WTC11 (cell line): Measurements from ENCODE around the gene UBASH3B. TPM values are rescaled to one million over a fixed set of nuclear protein-coding genes. Genes with fewer than 3 reads are reported as not detected.

Experiments used
- ATAC-seq: fragments of 200-7000 bp; cut with Tn5 transposase; 2 replicates; pipeline ENCODE4 v1.10.0; 2021; ENCODE audit warnings: mild to moderate bottlenecking, moderate library complexity
- CTCF ChIA-PET: fragments of 300-600 bp; sonication (Branson Sonifier 250); formaldehyde crosslinking; loops from one replicate; lab custom pipeline; 2021; ENCODE audit warnings: antibody characterized with exemption; lab: Charles Lee
- POLR2A ChIA-PET: fragments of 350-600 bp; sonication (Branson Sonifier 250); formaldehyde crosslinking; loops from one replicate; lab custom pipeline; 2021; ENCODE audit warnings: antibody characterized with exemption; lab: Charles Lee
- DNase-seq: peaks from one replicate; pipeline ENCODE4 v3.0.0; 2021; ENCODE audit warnings: low spot score
- H3K27ac Mint-ChIP-seq: 2 replicates; pipeline ENCODE4 v1.8.0; 2021; ENCODE audit warnings: mixed read lengths
- H3K27me3 Mint-ChIP-seq: 2 replicates; pipeline ENCODE4 v1.8.0; 2021; ENCODE audit warnings: low read depth, mild to moderate bottlenecking, moderate library complexity, mixed read lengths
- H3K36me3 Mint-ChIP-seq: 2 replicates; pipeline ENCODE4 v1.8.0; 2021; ENCODE audit warnings: mixed read lengths
- H3K4me1 Mint-ChIP-seq: 2 replicates; pipeline ENCODE4 v1.8.0; 2022; ENCODE audit warnings: mixed read lengths
- H3K4me3 Mint-ChIP-seq: 2 replicates; pipeline ENCODE4 v1.8.0; 2021; ENCODE audit warnings: mild to moderate bottlenecking, moderate library complexity, mixed read lengths
- H3K9me3 Mint-ChIP-seq: 2 replicates; pipeline ENCODE4 v1.8.0; 2021; ENCODE audit warnings: mixed read lengths
- ATF1 ChIP-seq: sonication (generic); formaldehyde crosslinking; IDR thresholded peaks from 2 replicates; pipeline ENCODE4 v1.8.1; 2023; ENCODE audit warnings: mild to moderate bottlenecking, moderate library complexity, missing genetic modification reagents
- CBFB ChIP-seq: sonication (generic); formaldehyde crosslinking; IDR thresholded peaks from 2 replicates; pipeline ENCODE4 v1.8.1; 2022; ENCODE audit warnings: mild to moderate bottlenecking, low read depth, missing genetic modification reagents
- ELF4 ChIP-seq: sonication (generic); formaldehyde crosslinking; IDR thresholded peaks from 2 replicates; pipeline ENCODE4 v1.8.1; 2022; ENCODE audit warnings: low read depth, mild to moderate bottlenecking, moderate library complexity, missing genetic modification reagents
- ETV6 ChIP-seq: sonication (generic); formaldehyde crosslinking; IDR thresholded peaks from 2 replicates; pipeline ENCODE4 v1.8.1; 2022; ENCODE audit warnings: mild to moderate bottlenecking, missing genetic modification reagents
- FOXK1 ChIP-seq: sonication (generic); formaldehyde crosslinking; IDR thresholded peaks from 2 replicates; pipeline ENCODE4 v1.8.0; 2022; ENCODE audit warnings: mild to moderate bottlenecking, moderate library complexity, missing genetic modification reagents
- IRF2 ChIP-seq: sonication (generic); formaldehyde crosslinking; IDR thresholded peaks from 2 replicates; pipeline ENCODE4 v1.8.0; 2022; ENCODE audit warnings: low read depth, missing genetic modification reagents, borderline replicate concordance
- NFE2L1 ChIP-seq: sonication (generic); formaldehyde crosslinking; IDR thresholded peaks from 2 replicates; pipeline ENCODE4 v1.8.1; 2023; ENCODE audit warnings: missing genetic modification reagents
- NR2C2 ChIP-seq: sonication (generic); formaldehyde crosslinking; IDR thresholded peaks from 2 replicates; pipeline ENCODE4 v1.8.0; 2022; ENCODE audit warnings: mild to moderate bottlenecking, missing genetic modification reagents
- NR3C1 ChIP-seq: sonication (generic); formaldehyde crosslinking; conservative IDR thresholded peaks from 2 replicates; pipeline ENCODE4 v1.8.1; 2023; ENCODE audit warnings: low read depth, mild to moderate bottlenecking, missing genetic modification reagents
- SOX15 ChIP-seq: fragments of 250-450 bp; sonication (Bioruptor Pico); IDR thresholded peaks from 2 replicates; pipeline ENCODE4 v1.9.0; 2021; ENCODE audit warnings: mild to moderate bottlenecking
- SP1 ChIP-seq: sonication (generic); formaldehyde crosslinking; conservative IDR thresholded peaks from 2 replicates; pipeline ENCODE4 v1.8.1; 2022; ENCODE audit warnings: missing genetic modification reagents
- ZNF138 ChIP-seq: sonication (generic); formaldehyde crosslinking; conservative IDR thresholded peaks from 2 replicates; pipeline ENCODE4 v1.8.1; 2022; ENCODE audit warnings: mild to moderate bottlenecking, moderate library complexity, missing genetic modification reagents
- total RNA-seq: library from RNA; stranded (reverse); gene quantifications from 3 replicates; pipeline ENCODE4 v1.2.3, GENCODE V29; 2021
- TF ChIP-seq, protein P1 (sequence below): fragments of 200-600 bp; IDR thresholded peaks from 2 replicates; pipeline ENCODE4 v1.8.0; 2022; ENCODE audit warnings: antibody characterized with exemption
- TF ChIP-seq, protein P2 (sequence below): sonication (generic); formaldehyde crosslinking; IDR thresholded peaks from 2 replicates; pipeline ENCODE4 v1.8.1; 2022; ENCODE audit warnings: low read depth, mild to moderate bottlenecking, moderate library complexity, missing genetic modification reagents, borderline replicate concordance
- TF ChIP-seq, protein P3 (sequence below): sonication (generic); formaldehyde crosslinking; IDR thresholded peaks from 2 replicates; pipeline ENCODE4 v1.8.1; 2023; ENCODE audit warnings: mild to moderate bottlenecking, missing genetic modification reagents
- TF ChIP-seq, protein P4 (sequence below): sonication (generic); formaldehyde crosslinking; IDR thresholded peaks from 2 replicates; pipeline ENCODE4 v1.8.0; 2022; ENCODE audit warnings: mild to moderate bottlenecking, missing genetic modification reagents
- TF ChIP-seq, protein P5 (sequence below): sonication (generic); formaldehyde crosslinking; IDR thresholded peaks from 2 replicates; pipeline ENCODE4 v1.8.1; 2023; ENCODE audit warnings: mild to moderate bottlenecking, missing genetic modification reagents, borderline replicate concordance
- TF ChIP-seq, protein P6 (sequence below): fragments of 250-450 bp; sonication (Bioruptor Pico); IDR thresholded peaks from 2 replicates; pipeline ENCODE4 v2.1.2; 2022; ENCODE audit warnings: mild to moderate bottlenecking, moderate library complexity
- TF ChIP-seq, protein P7 (sequence below): fragments of 250-450 bp; sonication (Bioruptor Pico); IDR thresholded peaks from 2 replicates; pipeline ENCODE4 v1.9.0; 2021; ENCODE audit warnings: moderate library complexity, mild to moderate bottlenecking, inconsistent platforms, borderline replicate concordance
- TF ChIP-seq, protein P8 (sequence below): sonication (generic); formaldehyde crosslinking; IDR thresholded peaks from 2 replicates; pipeline ENCODE4 v1.8.0; 2022; ENCODE audit warnings: mild to moderate bottlenecking, missing genetic modification reagents
- TF ChIP-seq, protein P9 (sequence below): sonication (generic); formaldehyde crosslinking; IDR thresholded peaks from 2 replicates; pipeline ENCODE4 v1.8.1; 2022; ENCODE audit warnings: mild to moderate bottlenecking, moderate library complexity, missing genetic modification reagents

Gene UBASH3B
- total RNA-seq, 1 experiment from 2014 or later: 21.1 TPM

DNA sequence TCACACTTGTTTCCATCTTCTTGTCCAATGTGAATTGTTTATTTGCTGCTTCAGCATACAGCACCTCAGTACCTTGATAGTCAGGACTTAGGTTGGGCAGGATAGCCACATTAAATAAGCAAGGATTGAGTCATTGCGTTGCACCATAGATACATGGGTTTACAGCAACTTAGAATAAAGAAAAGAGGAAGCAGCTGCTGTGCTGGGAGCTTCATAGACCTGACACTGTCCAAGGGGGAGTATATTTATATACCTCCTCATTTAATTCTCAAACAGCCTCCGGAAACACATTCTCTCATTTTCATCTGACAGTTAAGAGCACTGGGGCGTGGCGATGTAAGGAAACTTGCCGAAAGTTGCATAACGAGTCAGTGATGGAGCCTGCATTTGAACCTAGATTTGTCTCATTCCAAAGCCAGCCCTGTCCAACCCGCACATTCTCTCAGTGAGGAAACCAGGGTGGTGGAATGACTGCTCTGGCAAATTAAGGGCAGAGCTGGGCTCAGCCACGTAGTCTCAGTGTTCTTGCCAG, 42.2 kb downstream of the UBASH3B start (continued):
- TF ChIP-seq, protein P1, sequence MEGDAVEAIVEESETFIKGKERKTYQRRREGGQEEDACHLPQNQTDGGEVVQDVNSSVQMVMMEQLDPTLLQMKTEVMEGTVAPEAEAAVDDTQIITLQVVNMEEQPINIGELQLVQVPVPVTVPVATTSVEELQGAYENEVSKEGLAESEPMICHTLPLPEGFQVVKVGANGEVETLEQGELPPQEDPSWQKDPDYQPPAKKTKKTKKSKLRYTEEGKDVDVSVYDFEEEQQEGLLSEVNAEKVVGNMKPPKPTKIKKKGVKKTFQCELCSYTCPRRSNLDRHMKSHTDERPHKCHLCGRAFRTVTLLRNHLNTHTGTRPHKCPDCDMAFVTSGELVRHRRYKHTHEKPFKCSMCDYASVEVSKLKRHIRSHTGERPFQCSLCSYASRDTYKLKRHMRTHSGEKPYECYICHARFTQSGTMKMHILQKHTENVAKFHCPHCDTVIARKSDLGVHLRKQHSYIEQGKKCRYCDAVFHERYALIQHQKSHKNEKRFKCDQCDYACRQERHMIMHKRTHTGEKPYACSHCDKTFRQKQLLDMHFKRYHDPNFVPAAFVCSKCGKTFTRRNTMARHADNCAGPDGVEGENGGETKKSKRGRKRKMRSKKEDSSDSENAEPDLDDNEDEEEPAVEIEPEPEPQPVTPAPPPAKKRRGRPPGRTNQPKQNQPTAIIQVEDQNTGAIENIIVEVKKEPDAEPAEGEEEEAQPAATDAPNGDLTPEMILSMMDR: no peak
- TF ChIP-seq, protein P2, sequence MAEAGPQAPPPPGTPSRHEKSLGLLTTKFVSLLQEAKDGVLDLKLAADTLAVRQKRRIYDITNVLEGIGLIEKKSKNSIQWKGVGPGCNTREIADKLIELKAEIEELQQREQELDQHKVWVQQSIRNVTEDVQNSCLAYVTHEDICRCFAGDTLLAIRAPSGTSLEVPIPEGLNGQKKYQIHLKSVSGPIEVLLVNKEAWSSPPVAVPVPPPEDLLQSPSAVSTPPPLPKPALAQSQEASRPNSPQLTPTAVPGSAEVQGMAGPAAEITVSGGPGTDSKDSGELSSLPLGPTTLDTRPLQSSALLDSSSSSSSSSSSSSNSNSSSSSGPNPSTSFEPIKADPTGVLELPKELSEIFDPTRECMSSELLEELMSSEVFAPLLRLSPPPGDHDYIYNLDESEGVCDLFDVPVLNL (CRISPR knock-in tag): no peak
- TF ChIP-seq, protein P3, sequence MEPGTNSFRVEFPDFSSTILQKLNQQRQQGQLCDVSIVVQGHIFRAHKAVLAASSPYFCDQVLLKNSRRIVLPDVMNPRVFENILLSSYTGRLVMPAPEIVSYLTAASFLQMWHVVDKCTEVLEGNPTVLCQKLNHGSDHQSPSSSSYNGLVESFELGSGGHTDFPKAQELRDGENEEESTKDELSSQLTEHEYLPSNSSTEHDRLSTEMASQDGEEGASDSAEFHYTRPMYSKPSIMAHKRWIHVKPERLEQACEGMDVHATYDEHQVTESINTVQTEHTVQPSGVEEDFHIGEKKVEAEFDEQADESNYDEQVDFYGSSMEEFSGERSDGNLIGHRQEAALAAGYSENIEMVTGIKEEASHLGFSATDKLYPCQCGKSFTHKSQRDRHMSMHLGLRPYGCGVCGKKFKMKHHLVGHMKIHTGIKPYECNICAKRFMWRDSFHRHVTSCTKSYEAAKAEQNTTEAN (CRISPR knock-in tag): no peak

DNA sequence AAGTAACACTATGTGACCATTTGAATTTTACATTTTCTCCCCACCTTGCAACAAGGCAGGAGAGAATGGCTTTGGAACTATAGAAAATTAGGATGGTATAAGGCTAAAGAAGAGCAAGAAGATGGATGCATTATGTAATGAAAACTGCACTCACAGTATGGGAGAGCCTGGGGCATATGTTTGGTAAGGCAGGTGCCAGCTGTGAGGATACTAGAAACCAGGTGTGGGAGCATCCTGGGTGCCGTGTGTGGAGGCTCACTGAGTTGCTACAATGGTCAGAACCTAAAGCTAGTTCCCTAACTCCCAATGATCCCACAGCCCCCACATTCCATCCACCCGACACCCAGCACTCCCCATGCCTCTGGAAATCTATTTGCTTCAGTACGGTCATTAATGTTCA, 42.9 kb downstream of the UBASH3B start:
- DNase-seq: no peak
- Mint-ChIP-seq H3K27ac (no peak overlapping the region), H3K9me3 (no peaks in the 10 kb centered on the region), H3K4me3 (no peak overlapping the region), H3K4me1 (no peaks in the 10 kb centered on the region), H3K27me3 (no peaks in the 10 kb centered on the region), H3K36me3 (no peaks in the 10 kb centered on the region)
- TF ChIP-seq SP1 (CRISPR knock-in tag) (no peak), ATF1 (CRISPR knock-in tag) (no peak), ETV6 (CRISPR knock-in tag) (no peak), IRF2 (CRISPR knock-in tag) (no peak), ZNF138 (CRISPR knock-in tag) (no peak), FOXK1 (CRISPR knock-in tag) (no peak), NFE2L1 (CRISPR knock-in tag) (no peak), NR2C2 (no peak), CBFB (no peak), SOX15 (no peak), NR3C1 (CRISPR knock-in tag) (no peak), ELF4 (no peak)
- TF ChIP-seq, protein P4, sequence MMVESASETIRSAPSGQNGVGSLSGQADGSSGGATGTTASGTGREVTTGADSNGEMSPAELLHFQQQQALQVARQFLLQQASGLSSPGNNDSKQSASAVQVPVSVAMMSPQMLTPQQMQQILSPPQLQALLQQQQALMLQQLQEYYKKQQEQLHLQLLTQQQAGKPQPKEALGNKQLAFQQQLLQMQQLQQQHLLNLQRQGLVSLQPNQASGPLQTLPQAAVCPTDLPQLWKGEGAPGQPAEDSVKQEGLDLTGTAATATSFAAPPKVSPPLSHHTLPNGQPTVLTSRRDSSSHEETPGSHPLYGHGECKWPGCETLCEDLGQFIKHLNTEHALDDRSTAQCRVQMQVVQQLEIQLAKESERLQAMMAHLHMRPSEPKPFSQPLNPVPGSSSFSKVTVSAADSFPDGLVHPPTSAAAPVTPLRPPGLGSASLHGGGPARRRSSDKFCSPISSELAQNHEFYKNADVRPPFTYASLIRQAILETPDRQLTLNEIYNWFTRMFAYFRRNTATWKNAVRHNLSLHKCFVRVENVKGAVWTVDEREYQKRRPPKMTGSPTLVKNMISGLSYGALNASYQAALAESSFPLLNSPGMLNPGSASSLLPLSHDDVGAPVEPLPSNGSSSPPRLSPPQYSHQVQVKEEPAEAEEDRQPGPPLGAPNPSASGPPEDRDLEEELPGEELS (CRISPR knock-in tag): no peak
- TF ChIP-seq, protein P5, sequence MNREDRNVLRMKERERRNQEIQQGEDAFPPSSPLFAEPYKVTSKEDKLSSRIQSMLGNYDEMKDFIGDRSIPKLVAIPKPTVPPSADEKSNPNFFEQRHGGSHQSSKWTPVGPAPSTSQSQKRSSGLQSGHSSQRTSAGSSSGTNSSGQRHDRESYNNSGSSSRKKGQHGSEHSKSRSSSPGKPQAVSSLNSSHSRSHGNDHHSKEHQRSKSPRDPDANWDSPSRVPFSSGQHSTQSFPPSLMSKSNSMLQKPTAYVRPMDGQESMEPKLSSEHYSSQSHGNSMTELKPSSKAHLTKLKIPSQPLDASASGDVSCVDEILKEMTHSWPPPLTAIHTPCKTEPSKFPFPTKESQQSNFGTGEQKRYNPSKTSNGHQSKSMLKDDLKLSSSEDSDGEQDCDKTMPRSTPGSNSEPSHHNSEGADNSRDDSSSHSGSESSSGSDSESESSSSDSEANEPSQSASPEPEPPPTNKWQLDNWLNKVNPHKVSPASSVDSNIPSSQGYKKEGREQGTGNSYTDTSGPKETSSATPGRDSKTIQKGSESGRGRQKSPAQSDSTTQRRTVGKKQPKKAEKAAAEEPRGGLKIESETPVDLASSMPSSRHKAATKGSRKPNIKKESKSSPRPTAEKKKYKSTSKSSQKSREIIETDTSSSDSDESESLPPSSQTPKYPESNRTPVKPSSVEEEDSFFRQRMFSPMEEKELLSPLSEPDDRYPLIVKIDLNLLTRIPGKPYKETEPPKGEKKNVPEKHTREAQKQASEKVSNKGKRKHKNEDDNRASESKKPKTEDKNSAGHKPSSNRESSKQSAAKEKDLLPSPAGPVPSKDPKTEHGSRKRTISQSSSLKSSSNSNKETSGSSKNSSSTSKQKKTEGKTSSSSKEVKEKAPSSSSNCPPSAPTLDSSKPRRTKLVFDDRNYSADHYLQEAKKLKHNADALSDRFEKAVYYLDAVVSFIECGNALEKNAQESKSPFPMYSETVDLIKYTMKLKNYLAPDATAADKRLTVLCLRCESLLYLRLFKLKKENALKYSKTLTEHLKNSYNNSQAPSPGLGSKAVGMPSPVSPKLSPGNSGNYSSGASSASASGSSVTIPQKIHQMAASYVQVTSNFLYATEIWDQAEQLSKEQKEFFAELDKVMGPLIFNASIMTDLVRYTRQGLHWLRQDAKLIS (CRISPR knock-in tag): no peak
- TF ChIP-seq, protein P6, sequence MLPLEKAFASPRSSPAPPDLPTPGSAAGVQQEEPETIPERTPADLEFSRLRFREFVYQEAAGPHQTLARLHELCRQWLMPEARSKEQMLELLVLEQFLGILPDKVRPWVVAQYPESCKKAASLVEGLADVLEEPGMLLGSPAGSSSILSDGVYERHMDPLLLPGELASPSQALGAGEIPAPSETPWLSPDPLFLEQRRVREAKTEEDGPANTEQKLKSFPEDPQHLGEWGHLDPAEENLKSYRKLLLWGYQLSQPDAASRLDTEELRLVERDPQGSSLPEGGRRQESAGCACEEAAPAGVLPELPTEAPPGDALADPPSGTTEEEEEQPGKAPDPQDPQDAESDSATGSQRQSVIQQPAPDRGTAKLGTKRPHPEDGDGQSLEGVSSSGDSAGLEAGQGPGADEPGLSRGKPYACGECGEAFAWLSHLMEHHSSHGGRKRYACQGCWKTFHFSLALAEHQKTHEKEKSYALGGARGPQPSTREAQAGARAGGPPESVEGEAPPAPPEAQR (CRISPR knock-in tag): no peak
- TF ChIP-seq, protein P7, sequence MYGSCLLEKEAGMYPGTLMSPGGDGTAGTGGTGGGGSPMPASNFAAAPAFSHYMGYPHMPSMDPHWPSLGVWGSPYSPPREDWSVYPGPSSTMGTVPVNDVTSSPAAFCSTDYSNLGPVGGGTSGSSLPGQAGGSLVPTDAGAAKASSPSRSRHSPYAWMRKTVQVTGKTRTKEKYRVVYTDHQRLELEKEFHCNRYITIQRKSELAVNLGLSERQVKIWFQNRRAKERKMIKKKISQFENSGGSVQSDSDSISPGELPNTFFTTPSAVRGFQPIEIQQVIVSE: no peak
- TF ChIP-seq, protein P8, sequence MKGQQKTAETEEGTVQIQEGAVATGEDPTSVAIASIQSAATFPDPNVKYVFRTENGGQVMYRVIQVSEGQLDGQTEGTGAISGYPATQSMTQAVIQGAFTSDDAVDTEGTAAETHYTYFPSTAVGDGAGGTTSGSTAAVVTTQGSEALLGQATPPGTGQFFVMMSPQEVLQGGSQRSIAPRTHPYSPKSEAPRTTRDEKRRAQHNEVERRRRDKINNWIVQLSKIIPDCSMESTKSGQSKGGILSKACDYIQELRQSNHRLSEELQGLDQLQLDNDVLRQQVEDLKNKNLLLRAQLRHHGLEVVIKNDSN (CRISPR knock-in tag): no peak
- TF ChIP-seq, protein P9, sequence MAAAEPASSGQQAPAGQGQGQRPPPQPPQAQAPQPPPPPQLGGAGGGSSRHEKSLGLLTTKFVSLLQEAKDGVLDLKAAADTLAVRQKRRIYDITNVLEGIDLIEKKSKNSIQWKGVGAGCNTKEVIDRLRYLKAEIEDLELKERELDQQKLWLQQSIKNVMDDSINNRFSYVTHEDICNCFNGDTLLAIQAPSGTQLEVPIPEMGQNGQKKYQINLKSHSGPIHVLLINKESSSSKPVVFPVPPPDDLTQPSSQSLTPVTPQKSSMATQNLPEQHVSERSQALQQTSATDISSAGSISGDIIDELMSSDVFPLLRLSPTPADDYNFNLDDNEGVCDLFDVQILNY (CRISPR knock-in tag): no peak
- no peak for ATAC-seq
- POLR2A ChIA-PET: no interaction called here
- CTCF ChIA-PET: interaction anchor here (0.6 kb wide), 1 partner anchor 56 kb away, joined by 3 read pairs; no protein-coding TSS in a partner anchor
